Left renal pelvis (tissue), 4 donors: ENCODE data around the gene HTR2C. TPM values are rescaled to one million over a fixed set of nuclear protein-coding genes. Genes with fewer than 3 reads are reported as not detected.
"Not testable (repeated sequence)": the region's sequence is repeated elsewhere in the genome, so short reads cannot be mapped to it uniquely, and the experiment has no call there.

Experiments
- DNase-seq, 4 donors: peaks; one replicate each; pipeline ENCODE4 v3.0.0-alpha.2; 2013; ENCODE audit warnings: low read depth in 4 of 4, low spot score in 3 of 4
- polyA plus RNA-seq, 4 donors: library from polyadenylated mRNA; unstranded; fragments of 120-200 nt; gene quantifications; one replicate each; pipeline ENCODE4 v1.2.1, GENCODE V29; 2013; ENCODE audit not compliant: insufficient read length in 4 of 4

HTR2C gene
- polyA plus RNA-seq, 4 donors: 0.05 to 1.2 (median 0.45) TPM

GRCh38 chrX:114710571-114710970 lies 126.7 kb downstream of the HTR2C start:
- DNase-seq: no peak

GRCh38 chrX:114712466-114712865 lies 128.6 kb downstream of the HTR2C start:
- no peak for DNase-seq

GRCh38 chrX:114715096-114715495 lies 131.2 kb downstream of the HTR2C start:
- no peak for DNase-seq

- DNase-seq: no peak
Measured at GRCh38 chrX:114717921-114718320, 134.0 kb downstream of the HTR2C start.

- DNase-seq: no peak
Measured at GRCh38 chrX:114766541-114766940, 182.7 kb downstream of the HTR2C start.

GRCh38 chrX:114774691-114775090 lies 190.8 kb downstream of the HTR2C start:
- DNase-seq: no peak

- no peak for DNase-seq
Measured at GRCh38 chrX:114782925-114783324, 199.0 kb downstream of the HTR2C start.

GRCh38 chrX:114787061-114787460 lies 203.2 kb downstream of the HTR2C start:
- no peak for DNase-seq

GRCh38 chrX:114797494-114797893 lies 213.6 kb downstream of the HTR2C start:
- DNase-seq: no peak

- no peak for DNase-seq
Measured at GRCh38 chrX:114798907-114799306, 215.0 kb downstream of the HTR2C start.

- no peak for DNase-seq
Measured at GRCh38 chrX:114800719-114801118, 216.8 kb downstream of the HTR2C start.

GRCh38 chrX:114819509-114819908 lies 235.6 kb downstream of the HTR2C start:
- no peak for DNase-seq

GRCh38 chrX:114841051-114841450 lies 257.2 kb downstream of the HTR2C start:
- DNase-seq: no peak

- no peak for DNase-seq
Measured at GRCh38 chrX:114842181-114842580, 258.3 kb downstream of the HTR2C start.

GRCh38 chrX:114889481-114889880 lies 305.6 kb downstream of the HTR2C start:
- DNase-seq: no peak

GRCh38 chrX:114903618-114904017 lies 319.7 kb downstream of the HTR2C start:
- DNase-seq: no peak

- no peak for DNase-seq
Measured at GRCh38 chrX:114905251-114905650, 321.4 kb downstream of the HTR2C start.

GRCh38 chrX:114906984-114907510 lies 323.2 kb downstream of the HTR2C start:
- DNase-seq: no peak

GRCh38 chrX:114924423-114924822 lies 340.5 kb downstream of the HTR2C start:
- no peak for DNase-seq

GRCh38 chrX:114924856-114925255 lies 341.0 kb downstream of the HTR2C start:
- peak in 1 of 4 donors; percentile 0 for DNase-seq

- DNase-seq: no peak
Measured at GRCh38 chrX:114930227-114930626, 346.3 kb downstream of the HTR2C start.

GRCh38 chrX:114932550-114932949 lies 348.7 kb downstream of the HTR2C start:
- no peak for DNase-seq

GRCh38 chrX:114933291-114933690 lies 349.4 kb downstream of the HTR2C start:
- DNase-seq: not testable (repeated sequence)
